C4-2B (cell line): ENCODE data around the gene TRAF5.

ENCODE experiments used
- H3K27ac ChIP-seq: fragments of 450-650 bp; 2 replicates; pipeline ENCODE4 v1.5.1; 2017
- CTCF ChIP-seq: fragments of 450-650 bp; conservative IDR thresholded peaks from 2 replicates; pipeline ENCODE4 v1.5.1; 2017; ENCODE audit warnings: mild to moderate bottlenecking
- ZFX ChIP-seq: fragments of 450-650 bp; IDR thresholded peaks from 2 replicates; pipeline ENCODE4 v1.6.1; 2017

The TRAF5 gene

GRCh38 chr1:211326528-211327345 lies at the start of gene TRAF5:
TSS of gene TRAF5 (plus strand) at chr1:211326833. CDS start at chr1:211353240, 26,407 bp downstream.
- peak; percentile 76 for TF ChIP-seq ZFX
- no peak for TF ChIP-seq CTCF
- H3K27ac ChIP-seq: peak within 1 kb of the TSS; percentile 71

GRCh38 chr1:211279340-211279739 lies 47.3 kb upstream of the TRAF5 start:
- H3K27ac ChIP-seq: no peak overlapping the region

GRCh38 chr1:211280910-211281309 lies 45.7 kb upstream of the TRAF5 start:
- no peak for TF ChIP-seq ZFX
- H3K27ac ChIP-seq: no peak overlapping the region

More at GRCh38 chr1:211279340-211279739, 47.3 kb upstream of the TRAF5 start:
- TF ChIP-seq ZFX (no peak), CTCF (no peak)

GRCh38 chr1:211281320-211282022 lies 45.2 kb upstream of the TRAF5 start:
- TF ChIP-seq ZFX (no peak), CTCF (no peak)
- no peak overlapping the region for H3K27ac ChIP-seq

GRCh38 chr1:211282023-211282373 lies 44.6 kb upstream of the TRAF5 start:
- TF ChIP-seq ZFX: no peak
- no peak for TF ChIP-seq CTCF
- H3K27ac ChIP-seq: no peak overlapping the region

- TF ChIP-seq CTCF: no peak
- TF ChIP-seq ZFX: no peak
- H3K27ac ChIP-seq: no peak overlapping the region
Measured at GRCh38 chr1:211285196-211285595, 41.4 kb upstream of the TRAF5 start.

- no peak overlapping the region for H3K27ac ChIP-seq
Measured at GRCh38 chr1:211287218-211287617, 39.4 kb upstream of the TRAF5 start.

More at GRCh38 chr1:211287218-211287617, 39.4 kb upstream of the TRAF5 start:
- TF ChIP-seq ZFX (no peak), CTCF (no peak)
